Activated CD8-positive, alpha-beta memory T cell treated with anti-CD3 and anti-CD28 coated beads, Interleukin-2, amount 50 U/mL, for 48 hours (primary cell): ENCODE data around the gene PCARE.
"Not testable (repeated sequence)": the region's sequence is repeated elsewhere in the genome, so short reads cannot be mapped to it uniquely, and the experiment has no call there.

Experiments used
- DNase-seq: peaks from one replicate; pipeline ENCODE4 v3.0.0-alpha.2; 2020

The PCARE gene

DNA sequence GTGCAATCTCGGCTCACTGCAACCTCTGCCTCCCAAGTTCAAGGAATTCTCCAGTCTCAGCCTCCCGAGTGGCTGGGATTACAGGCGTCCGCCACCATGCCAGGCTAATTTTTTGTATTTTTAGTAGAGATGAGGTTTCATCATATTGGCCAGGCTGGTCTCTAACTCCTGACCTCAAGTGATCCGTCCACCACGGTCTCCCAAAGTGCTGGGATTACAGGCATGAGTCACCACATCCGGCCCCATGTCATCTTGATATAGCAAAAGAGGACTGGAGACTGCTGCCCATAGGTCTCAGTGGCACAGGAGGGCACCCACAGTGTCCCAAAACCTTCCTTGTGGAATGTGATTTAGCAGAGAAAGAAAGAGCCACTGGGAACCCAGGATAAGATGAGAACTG lies 16.0 kb upstream of the PCARE start:
- not testable (repeated sequence) for DNase-seq

DNA sequence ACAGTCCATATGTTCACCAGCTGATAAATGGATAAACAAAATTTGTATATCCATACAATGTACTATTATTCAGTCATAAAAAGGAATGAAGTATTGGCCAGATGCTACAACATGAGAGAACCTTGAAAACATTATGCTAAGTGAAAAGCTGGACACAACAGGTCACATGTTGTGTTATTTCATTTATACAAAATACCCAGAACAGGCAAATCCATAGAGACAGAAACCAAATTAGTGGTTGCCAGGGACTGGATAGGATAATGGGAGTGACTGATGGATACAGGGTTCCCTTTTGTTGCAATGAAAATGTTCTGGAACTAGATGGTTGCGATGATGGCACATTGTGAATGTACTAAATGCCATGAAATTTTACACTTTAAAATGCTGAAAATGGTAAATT lies 10.2 kb upstream of the PCARE start:
- DNase-seq = no peak

DNA sequence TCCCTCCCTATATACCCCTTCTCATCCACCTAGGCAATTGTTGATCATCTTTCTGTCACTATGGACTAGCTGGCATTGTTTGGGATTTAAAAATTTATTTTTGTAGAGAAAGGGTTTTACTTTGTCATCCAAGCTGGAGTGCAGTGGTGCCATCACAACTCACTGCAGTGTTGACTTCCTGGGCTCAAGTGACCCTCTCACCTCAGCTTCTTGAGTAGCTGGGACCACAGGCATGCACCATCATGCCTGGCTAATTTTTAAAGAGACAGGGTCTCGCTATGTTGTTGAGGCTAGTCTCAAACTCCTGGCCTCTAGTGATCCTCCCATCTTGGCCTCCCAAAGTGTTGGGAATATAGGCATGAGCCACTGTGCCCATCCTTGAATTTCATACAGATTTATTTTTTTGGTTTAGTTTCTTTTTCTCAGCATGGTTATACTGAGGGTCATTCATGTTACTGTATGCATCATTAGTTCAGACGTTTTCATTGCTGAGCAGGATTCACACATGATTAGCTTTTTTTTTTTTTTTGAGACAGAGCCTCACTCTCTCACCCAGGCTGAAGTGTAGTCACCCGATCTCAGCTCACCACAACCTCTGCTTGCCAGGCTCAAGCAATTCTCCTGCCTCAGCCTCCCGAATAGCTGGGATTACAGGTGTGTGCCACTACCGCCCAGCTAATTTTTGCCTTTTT lies 8.6 kb upstream of the PCARE start:
- no peak for DNase-seq

DNA sequence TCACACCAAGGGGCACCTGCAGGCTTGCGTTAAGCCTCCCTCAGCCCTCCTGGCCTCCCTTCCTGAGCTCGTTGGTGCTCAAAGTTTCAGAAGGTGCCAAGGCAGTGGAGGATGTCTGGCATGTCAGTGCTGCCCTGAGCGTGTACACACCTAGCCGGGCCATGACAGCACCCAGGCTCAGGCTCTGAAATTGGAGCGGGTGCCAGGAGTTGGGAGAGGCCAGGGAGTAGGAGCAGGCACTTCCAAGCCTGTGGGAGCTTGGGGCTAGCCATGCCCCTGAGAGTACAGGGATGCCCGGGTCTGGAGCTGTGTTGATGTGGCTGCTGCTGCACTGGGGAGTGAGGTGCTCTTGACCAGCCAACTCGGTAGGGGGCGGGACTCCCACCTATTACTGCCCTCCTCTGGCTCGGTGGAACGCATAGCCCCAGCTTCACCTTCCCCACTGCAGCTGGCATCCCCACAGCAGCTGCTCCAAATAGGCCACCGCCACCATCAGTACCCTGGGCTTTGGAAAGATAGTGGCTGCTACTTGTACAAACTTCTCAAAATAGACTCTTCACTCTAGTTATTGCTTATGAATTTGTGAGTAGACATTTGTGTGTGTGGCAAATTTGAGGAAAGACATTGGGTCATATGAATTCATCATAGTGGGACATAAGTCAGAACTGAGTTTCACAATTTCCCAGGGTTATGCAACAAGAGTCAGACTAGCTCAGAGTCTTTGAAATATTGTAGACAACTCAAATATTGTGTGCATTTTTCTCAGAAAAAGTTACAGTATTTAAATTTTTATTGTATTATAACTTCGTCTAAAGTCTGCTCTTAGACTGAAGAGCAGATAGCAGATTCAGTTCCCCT lies 6.8 kb upstream of the PCARE start:
- DNase-seq = no peak

DNA sequence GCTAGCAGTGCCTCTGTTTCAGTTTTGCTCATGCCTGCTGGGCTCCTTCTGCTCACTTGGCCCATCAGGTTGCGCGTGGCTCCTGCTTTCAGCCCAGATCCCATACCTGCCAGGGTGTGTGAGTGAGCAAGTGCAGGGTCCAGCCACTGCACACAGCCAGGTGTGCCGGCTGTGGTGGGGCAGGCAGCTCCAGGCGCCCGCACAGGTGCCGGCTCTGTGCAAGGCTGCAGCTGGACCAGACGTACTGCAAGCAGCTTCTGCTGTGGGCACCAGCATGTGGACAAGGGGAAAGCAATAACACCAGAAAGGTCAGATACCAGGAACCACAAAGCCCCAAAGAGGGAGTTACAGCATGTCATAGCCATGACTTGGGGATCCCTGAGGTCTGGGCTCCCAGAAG lies 5.6 kb upstream of the PCARE start:
- DNase-seq = no peak

DNA sequence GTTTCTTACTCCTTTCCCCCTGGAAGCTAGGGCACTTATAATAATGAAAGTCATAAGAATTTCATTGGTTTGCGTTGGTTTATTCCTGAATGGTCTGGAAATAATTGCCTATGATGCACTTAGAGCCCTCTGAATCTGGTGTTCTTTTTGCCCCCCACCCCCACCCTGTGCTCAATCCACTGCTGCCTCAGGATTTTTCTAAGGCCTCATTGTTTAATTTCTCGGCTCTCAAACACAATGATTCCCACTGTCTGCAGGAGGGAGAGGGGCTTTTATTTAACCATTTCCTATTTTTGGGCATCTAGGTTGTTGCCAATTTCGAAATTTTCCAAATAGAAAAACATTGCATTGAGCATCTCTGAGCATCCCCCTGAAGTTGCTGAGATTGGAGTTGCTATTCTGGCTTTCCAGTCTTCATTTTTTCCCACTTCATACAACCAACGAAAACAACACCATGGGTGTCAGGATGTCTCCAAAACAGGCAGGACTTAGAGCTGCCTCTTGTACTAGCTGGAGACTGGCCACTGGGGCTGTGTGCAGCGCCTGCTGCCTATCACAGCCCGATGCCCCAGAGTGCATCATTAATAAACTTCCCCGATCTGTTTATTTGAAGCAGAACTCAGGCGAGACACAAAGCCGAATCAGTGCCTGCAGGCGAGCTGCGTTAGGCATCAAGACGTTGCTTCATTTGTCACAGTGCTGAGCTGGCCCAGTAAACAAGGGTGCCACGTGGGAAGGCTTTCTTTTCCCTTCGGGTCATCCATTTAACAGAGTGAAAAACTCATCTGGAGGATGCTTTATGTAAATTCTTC lies 1.8 kb upstream of the PCARE start:
- no peak for DNase-seq

DNA sequence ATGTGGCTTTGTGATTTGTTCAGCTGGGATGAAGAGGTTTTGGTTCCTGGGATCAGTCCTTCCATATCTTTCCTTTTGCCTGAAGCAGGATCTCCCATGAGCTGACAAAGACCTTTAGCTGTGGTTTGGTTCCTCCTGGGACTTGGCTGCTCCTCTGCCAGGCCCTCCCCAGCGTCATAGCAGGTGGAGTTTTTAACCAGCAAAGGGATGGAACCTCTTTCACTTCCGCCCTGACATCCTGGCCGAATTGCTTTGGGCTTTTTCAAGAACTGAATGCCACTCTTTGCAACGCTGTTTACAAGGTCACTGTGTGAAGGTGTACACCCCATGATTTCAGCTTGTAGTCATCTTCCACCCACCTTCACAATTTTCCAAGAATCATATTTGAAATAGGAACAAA lies 390 bp downstream of the PCARE start:
- no peak for DNase-seq

DNA sequence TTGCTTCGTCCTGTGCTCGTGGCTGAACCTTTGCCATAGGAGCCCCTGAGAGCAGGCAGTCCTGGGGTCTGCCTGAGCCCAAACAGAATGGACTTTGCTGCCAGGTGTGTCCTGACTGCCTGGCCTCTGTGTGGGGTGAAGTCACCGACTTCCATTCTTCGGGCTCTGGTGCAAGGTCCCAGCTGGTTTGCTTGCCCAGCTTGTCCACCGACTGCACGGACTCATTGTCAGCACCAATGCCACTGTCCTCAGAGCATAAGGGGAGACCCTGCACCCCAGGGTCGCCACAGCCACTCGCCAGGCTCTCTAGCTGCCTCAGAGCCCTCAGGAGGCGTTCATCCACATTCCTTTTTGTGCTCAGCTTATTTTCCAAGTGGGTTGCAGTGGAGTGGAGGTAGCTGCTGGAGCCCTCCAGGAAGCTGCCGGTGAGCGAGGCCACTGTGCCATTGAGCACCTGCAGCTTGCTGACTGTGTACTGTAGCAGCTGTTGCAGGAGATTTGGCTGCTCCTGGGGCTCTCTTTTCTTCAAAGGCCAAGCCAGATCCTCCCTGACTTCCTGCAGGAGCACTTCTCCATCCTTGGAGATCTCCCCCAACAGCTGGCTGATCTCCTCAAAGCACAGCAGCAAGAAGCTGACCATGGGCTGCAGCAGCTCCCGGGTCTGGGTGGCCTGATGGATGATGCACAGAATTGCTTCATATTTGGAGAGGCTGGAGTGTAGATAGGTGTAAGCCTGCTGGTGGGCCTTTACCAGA lies 1.2 kb downstream of the PCARE start:
- peak; percentile 15 for DNase-seq

DNA sequence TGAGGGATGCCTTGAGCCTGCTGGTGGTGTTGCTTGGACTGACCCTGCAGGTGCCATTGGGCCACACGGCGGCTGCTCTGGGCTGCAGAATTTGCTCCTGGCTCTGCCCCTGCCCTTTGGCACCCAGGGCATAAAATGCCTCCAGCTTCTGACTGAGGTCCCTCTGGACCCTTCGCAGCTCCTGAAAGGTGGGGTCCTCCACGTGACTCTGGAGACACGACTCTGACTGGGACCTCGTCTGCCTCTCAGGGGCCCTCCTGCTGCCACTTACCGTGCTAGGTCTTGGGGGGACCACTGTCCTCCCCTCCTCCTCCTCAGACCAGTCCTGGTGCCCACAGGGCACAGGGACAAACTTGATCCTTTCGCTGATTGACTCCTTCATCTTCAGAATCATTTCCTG lies 2.1 kb downstream of the PCARE start:
- DNase-seq = no peak

DNA sequence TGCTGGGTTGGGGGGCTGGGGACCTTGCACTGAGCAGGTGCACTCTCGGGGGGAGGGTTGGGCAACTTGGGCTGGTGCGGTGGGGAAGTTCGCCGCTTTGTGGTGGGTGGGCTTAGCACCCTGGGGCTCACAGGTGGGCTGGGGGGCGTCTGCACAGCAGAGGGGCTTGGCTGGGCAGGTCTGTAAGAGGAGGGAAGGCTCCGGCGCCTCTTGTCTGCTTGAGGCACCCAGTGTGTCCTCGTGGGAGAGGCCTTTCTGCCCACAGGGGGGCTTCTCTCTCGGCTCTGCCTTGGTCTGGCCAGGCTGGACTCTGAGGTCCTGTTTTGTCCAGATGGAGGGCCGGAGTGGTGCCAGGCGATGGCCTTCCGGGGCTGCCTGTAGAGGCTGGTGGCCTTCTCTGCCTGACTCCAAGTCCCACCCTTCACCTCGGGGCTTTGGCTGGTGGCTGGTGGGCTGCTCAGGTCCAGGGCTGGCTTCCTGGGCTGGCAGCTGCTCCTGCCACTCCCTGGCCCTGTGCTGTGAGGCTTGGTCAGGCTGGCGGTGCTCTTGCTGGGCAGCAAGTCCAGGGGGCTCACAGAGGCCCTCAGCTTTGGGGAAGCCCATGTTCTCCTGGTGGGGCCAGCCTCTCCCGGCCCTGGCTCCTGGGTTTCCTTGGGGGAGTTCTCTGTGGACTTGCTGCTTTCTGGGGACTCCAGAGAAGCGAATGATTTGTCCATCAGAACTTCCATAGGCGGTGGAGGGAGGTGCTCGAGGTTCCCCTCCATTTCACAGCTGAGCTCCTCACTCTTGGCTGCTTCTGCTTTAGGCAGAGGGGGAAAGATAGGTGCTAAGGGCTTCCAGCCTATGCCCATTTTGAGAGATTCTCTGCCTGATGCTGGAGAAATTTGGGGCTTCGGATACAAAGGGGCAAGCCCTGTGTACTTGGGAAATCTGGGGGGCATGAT lies 3.0 kb downstream of the PCARE start:
- no peak for DNase-seq

DNA sequence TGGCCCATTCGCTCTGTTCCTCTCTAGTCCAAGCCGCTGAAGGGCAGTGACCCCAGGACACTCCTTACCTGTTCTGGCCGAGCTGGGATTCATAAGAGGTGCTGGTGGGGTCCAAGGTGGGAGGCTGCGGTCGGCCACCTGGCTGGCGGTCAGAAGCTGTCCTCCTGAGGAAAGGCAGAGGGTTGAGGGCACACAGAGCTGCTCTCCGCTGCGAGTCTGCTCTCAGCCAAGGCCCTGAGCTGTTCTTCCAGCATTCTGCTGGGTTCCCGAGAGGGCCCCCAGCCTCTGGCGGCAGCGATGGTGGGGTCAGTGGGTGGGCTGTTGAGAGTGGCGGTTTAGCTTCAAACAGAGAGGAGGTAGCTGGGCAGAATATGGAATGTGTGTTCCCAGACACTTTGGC lies 3.8 kb downstream of the PCARE start:
- DNase-seq = no peak

DNA sequence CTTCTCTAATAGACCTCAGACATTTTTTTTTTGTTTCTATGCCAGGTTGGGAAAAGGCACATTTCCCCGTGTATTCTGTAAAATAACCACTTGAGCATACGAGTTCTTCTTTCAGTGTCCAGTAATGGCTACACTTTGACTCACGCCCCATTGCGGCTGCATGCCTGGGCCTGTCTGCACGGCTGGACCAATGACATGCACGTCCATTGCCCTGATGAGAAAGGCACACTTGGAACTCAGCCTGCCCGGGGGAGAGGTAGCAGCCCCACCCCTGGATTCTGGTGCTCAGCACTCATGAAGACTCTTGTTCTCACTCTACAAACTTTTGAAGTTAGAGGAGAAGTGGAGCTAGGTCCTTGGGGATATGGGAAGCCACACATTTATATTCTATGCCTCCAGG lies 5.8 kb downstream of the PCARE start:
- DNase-seq = no peak

DNA sequence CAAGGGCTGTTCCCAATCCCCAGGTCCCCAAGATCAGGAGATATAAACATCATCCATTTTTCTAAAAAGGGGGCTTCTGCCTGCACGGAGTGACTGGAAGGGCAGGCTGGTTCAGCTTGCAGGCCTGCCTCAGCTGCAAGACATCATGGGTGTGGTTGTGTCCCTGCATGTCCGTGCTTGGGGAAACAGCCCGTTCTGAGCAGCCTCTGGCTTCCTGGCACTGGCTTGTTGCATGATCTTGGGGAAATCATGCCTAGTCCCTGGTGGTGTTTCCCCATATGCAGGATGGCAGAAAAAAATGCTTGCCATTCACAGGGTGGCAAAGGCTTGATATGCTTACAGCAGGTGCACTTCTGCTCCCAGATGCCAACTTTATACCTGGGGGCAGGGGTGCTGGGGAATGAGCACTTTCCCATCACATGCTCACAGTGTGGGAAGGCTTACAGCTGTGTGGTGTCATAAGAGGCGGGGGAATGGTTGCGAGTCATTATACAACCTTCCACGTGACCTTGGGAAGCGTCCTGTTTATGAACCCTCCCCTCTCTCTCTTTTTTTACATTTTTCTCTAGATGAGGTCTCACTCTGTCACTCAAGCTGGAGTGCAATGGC lies 7.2 kb downstream of the PCARE start:
- DNase-seq = peak; percentile 29

DNA sequence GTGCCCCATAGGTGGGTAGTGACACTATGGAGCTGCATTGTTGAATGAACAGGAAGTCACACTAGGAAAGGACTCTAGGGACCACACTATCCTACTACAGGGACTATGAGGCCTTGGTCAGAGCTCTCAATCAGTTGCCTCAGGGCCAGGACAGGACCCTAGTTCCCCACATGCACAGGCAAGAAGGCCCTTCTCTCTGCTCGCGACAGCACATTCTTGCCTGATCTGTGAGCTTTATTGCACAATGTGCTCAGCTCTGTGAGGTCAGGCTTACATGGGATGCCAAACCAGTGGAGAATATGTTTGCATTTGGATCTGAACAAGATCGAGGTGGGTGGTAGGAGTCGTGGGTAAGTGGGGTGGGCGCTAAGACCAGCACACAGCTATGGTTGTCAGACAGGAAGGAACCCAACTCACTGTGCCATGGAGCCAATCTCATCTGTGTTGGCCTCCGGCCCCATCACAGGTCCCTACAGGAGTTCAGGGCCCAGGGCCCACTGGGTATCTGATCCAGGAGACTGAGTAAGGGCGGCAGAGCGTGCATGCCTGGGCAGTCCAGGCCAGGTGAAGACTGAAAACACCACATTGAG lies 8.0 kb downstream of the PCARE start:
- no peak for DNase-seq

DNA sequence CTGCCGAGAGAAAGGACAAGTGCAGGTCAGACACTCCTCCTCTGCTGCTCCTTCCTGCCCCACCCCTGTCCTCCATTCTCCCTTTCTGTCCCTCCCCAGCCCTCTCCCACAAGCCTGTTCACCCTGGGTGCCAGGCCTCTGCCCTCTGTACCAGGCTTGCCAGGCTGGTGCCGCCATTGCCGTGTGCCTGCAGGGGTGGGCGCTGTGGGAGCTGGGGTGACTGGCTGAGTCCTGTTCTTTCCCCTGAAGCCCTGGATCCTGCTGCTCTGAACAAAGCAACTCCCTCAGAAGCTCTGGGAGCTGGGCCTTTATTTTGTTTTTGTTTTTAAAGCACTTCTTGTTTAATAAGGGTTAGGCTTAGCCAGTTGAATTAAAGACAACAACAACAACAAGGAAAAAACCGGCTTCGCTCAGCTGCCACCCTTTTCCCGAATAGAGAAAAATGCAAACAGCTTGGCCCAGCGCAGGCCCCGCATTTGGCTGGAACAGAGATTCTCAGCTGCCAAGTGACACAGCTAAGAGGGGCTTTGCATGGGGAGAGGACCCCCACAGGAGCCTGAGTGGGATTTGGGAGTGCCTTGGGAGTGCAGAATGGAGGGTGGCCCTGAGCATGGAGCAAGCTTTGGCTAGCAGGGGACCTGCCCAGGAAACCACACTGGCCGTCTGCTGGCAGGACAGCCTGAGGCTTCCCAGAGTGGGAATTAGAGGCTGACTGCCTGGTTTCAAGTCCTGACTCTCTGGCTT lies 9.1 kb downstream of the PCARE start:
- DNase-seq = peak; percentile 22

DNA sequence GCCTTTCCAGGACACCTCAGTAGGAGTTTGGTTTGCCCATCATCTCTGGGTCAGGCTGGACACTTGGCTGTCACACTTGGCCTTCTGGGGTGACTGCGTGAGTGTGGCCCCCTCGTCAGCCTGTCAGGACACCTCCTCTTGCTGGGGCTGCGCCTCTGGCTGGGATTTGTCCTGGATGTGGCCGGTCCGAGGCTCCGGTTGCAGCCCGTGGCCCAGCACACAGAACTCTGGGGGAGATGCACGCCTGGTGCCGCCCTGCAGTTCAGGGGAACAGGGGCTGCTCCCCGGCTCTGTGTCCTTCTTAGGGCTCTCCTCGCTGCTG lies 9.6 kb downstream of the PCARE start:
- DNase-seq = peak; percentile 10

DNA sequence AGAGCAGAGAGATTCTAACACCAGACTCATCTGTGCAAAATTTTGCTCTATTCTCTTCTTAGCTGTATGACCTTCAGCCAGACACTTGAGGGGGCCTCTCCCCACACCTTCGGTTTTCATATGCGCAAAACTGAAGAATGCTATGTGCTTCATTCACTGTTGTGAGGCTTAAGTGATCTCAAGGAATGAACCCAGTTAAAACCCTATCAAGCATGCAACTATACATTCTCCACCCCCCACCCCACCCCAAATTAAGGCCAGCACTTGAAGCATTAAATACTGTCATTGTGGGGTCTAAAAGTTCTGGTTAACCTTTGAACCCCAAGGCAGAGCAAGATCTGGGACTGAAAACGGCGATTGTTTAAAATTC lies 10.0 kb downstream of the PCARE start:
- DNase-seq = peak; percentile 4

DNA sequence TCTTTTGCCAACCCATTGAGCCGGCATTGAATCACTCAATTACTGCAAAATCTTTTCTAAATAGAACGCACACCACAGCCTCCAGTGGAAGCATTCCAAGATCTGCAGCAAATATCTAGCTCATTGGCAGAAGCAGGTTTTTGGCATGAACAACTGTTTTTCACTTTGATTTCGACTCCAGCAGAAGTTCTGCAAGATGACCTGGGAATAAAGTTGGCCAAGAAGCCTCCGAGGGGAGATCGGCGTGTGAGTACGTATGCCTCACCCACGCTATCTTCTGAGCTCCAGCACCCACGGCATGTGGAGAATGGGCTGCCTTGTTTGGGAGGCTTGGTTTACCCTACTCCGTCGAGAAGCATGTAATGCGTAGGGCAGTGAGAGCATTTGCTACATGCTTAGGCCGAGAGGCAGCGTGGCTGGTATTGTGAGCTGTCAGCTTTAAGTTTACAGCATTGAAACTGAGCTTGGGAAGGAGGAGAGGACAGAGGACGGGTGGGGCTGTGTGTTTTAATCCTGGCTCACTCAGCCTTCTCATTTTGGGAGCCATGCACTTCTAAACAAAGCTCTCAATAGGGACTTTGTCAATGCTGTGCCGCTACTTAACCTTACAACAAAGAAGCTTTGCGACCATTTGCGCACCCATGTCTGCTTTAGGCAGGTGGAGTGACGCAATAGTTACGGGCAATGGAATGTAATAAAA lies 10.5 kb downstream of the PCARE start:
- peak; percentile 20 for DNase-seq

DNA sequence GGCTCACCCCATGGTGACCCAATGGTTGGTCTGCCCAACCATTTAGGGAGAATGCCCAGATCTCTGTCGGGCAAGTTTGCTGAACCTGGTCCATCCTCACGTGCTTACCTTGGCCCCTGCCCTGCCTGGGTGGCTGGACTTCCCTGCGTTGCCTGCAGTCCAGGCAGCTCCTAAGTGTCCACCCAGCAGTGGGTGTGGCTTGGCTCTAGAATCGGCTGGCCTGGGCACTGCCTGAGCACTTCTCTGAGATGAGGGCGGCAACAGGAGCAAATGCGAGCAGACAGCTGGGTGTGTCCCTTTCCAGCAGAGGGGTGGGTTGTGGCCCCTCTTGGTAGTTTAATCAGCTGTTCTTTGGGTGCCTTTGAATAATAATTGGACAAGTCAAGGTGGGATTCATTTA lies 11.3 kb downstream of the PCARE start:
- no peak for DNase-seq

DNA sequence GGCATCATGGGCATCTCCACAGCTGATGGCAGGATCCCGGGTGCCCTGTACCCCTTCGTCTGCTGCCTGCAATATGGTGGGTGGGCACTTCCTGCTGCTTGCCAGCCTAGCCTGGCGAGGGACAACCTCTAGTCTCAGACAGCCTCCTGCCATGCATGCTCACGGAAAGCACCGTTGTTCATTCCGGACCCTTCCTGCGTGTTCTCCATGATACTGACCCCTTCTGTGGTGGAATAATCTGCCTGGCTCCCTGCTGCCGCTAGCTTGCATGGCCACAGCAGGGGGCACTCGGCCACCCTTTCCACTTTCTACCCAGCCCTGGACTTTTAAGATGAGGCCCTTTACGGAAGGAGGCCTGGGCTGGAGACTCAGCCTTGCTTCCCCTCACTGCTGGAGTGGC lies 12.0 kb downstream of the PCARE start:
- no peak for DNase-seq
